OCI-LY3 (cell line): Measurements from ENCODE around the gene CACNA1E.

Experiments used
- CTCF ChIP-seq: fragments of 200-600, 300-600 bp; sonication (generic); IDR thresholded peaks from 2 replicates; pipeline ENCODE4 v1.5.1; 2014; ENCODE audit warnings: antibody characterized with exemption, low read length, low read depth
- EZH2phosphoT487 ChIP-seq: fragments of 200-600 bp; shearing (Covaris generic); IDR thresholded peaks from 2 replicates; pipeline ENCODE4 v1.6.1; 2018; ENCODE audit warnings: antibody characterized with exemption, mixed run types, low read depth

GRCh38 chr1:181675918-181676190, 192.5 kb downstream of the CACNA1E start:
- no peak for TF ChIP-seq CTCF
- TF ChIP-seq EZH2phosphoT487, result no peak
